ENCODE measurements around the gene CA14. TPM values are rescaled to one million over a fixed set of nuclear protein-coding genes. Genes with fewer than 3 reads are reported as not detected.

Gene CA14
- total RNA-seq, 1 experiment from 2014 or later, result 42.0 TPM

GRCh38 chr1:150234309-150234565 is 23.3 kb upstream of the CA14 start:
- Histone ChIP-seq H3K79me1 (ENCODE audit: insufficient read depth, low read depth, low read length, poor library complexity, severe bottlenecking) (no peaks in the 10 kb centered on the region), H2BK5ac (ENCODE audit: insufficient read length, low read length) (no peak overlapping the region), H3K27me3 (ENCODE audit: insufficient read depth, low read length) (no peaks in the 10 kb centered on the region), H2AFZ (ENCODE audit: low read length) (no peak overlapping the region), H3K23me2 (ENCODE audit: insufficient read length, low read depth, low read length, poor library complexity, severe bottlenecking) (peaks cover 15% of the 10 kb centered on the region), H3T11ph (ENCODE audit: low read length) (no peak overlapping the region), H2BK15ac (ENCODE audit: low read depth, low read length) (no peak overlapping the region), H2BK20ac (ENCODE audit: low read depth, low read length, poor library complexity, severe bottlenecking) (no peak overlapping the region), H3K27ac (ENCODE audit: insufficient read length, low read depth, low read length) (peak overlapping the region; percentile 72), H4K5ac (ENCODE audit: insufficient read length, low read depth, low read length) (no peak overlapping the region), H3K56ac (ENCODE audit: insufficient read length, low read depth, low read length) (no peak overlapping the region), H3K4me2 (ENCODE audit: insufficient read depth, insufficient read length, low read length) (peak overlapping the region; percentile 83), H3K9ac (ENCODE audit: extremely low read depth, insufficient read length, low read length) (peak overlapping the region; percentile 97), H3K9me3 (ENCODE audit: control insufficient read depth, low read depth, low read length) (no peaks in the 10 kb centered on the region), H4K8ac (replicated peaks; ENCODE audit: insufficient read length, low read depth, low read length) (no peak overlapping the region), H3K4ac (ENCODE audit: low read depth, low read length) (no peak overlapping the region), H4K20me1 (ENCODE audit: control insufficient read depth, insufficient read depth, insufficient read length) (no peaks in the 10 kb centered on the region), H3K14ac (ENCODE audit: insufficient read depth, low read length) (peak overlapping the region; percentile 89), H3K4me1 (ENCODE audit: insufficient read depth, low read length) (no peaks in the 10 kb centered on the region; the same call in 1 of the 2 replicates), H3K79me2 (ENCODE audit: insufficient read depth, low read length) (peaks cover 22% of the 10 kb centered on the region; the same call in 1 of the 2 replicates), H4K91ac (ENCODE audit: insufficient read length, low read depth, low read length) (no peak overlapping the region), H2BK12ac (ENCODE audit: insufficient read length, low read depth, low read length) (no peak overlapping the region), H3K18ac (ENCODE audit: insufficient read length, low read depth, low read length) (peak overlapping the region; percentile 90), H3K23ac (ENCODE audit: insufficient read length, low read depth, low read length) (no peak overlapping the region), H2BK120ac (ENCODE audit: low read depth, low read length, poor library complexity, severe bottlenecking) (no peak overlapping the region), H2AK5ac (ENCODE audit: insufficient read length, low read length) (no peak overlapping the region)
- DNase-seq, result no peak
- Mint-ChIP-seq H3K27ac (peak overlapping the region; percentile 93 to 97 (median 93); a peak in 6 of 7 replicates), H3K36me3 (ENCODE audit: insufficient read depth in 1 of 3, low read depth in 3 of 3) (peaks cover 10 to 22% (median 17%) of the 10 kb centered on the region in 3 experiments; a peak in 5 of 7 replicates), H3K27me3 (ENCODE audit: low read depth) (no peaks in the 10 kb centered on the region; the same call in 1 of the 2 replicates), H3K4me1 (peaks cover 18 to 19% of the 10 kb centered on the region in 2 experiments), H3K9me3 (no peaks in the 10 kb centered on the region), H3K4me3 (no peak overlapping the region)
- WGBS (ENCODE audit: extremely low coverage, insufficient read length, low lambda C conversion rate), result no CpG with 5 or more reads among the region's 9 CpGs
- TF ChIP-seq, protein P1, sequence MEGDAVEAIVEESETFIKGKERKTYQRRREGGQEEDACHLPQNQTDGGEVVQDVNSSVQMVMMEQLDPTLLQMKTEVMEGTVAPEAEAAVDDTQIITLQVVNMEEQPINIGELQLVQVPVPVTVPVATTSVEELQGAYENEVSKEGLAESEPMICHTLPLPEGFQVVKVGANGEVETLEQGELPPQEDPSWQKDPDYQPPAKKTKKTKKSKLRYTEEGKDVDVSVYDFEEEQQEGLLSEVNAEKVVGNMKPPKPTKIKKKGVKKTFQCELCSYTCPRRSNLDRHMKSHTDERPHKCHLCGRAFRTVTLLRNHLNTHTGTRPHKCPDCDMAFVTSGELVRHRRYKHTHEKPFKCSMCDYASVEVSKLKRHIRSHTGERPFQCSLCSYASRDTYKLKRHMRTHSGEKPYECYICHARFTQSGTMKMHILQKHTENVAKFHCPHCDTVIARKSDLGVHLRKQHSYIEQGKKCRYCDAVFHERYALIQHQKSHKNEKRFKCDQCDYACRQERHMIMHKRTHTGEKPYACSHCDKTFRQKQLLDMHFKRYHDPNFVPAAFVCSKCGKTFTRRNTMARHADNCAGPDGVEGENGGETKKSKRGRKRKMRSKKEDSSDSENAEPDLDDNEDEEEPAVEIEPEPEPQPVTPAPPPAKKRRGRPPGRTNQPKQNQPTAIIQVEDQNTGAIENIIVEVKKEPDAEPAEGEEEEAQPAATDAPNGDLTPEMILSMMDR (conservative IDR thresholded peaks at IDR 0.05), result no peak

All from H9 (cell line).